CD8-positive, alpha-beta memory T cell (primary cell): ENCODE results near the gene QRFP. TPM values are rescaled to one million over a fixed set of nuclear protein-coding genes. Genes with fewer than 3 reads are reported as not detected.

Experiments
- polyA plus RNA-seq: library from polyadenylated mRNA; unstranded; fragments of 300-500 nt; fragmentation: Illumina TruSeq; gene quantifications from one replicate; pipeline ENCODE4 v1.2.3, GENCODE V29; 2021
- total RNA-seq, 2 experiments: library from RNA; stranded (reverse); gene quantifications; one replicate each; pipeline ENCODE4 v1.2.3, GENCODE V29; 2021

Gene QRFP
- total and polyA plus RNA-seq, 3 experiments from 2014 or later: not detected

Other genes with a start within 250 kb of the QRFP start
- under 1 TPM in 1 of 2 experiments, not detected in 1; 0.11 TPM for gene PRDM12, start 232.2 kb downstream of the QRFP start, total RNA-seq
- gene PRDM12, start 232.2 kb downstream of the QRFP start, polyA plus RNA-seq: not detected
- 10 to 100 TPM; 83.5 to 88.4 TPM for gene EXOSC2, start 203.0 kb downstream of the QRFP start, total RNA-seq
- 24.2 TPM for gene EXOSC2, start 203.0 kb downstream of the QRFP start, polyA plus RNA-seq
- gene ABL1, start 61.6 kb downstream of the QRFP start, total RNA-seq: 10 to 100 TPM; 38.8 to 39.3 TPM
- gene ABL1, start 61.6 kb downstream of the QRFP start, polyA plus RNA-seq: 16.3 TPM
- not detected for gene FIBCD1, start 42.4 kb upstream of the QRFP start, total RNA-seq
- not detected for gene FIBCD1, start 42.4 kb upstream of the QRFP start, polyA plus RNA-seq
- under 1 TPM; 0.04 to 0.07 TPM for gene LAMC3, start 112.4 kb upstream of the QRFP start, total RNA-seq
- not detected for gene LAMC3, start 112.4 kb upstream of the QRFP start, polyA plus RNA-seq
- under 1 TPM; 0.27 to 0.48 TPM for gene AIF1L, start 199.7 kb upstream of the QRFP start, total RNA-seq
- not detected for gene AIF1L, start 199.7 kb upstream of the QRFP start, polyA plus RNA-seq
- gene NUP214, start 228.8 kb upstream of the QRFP start, total RNA-seq: 10 to 100 TPM; 69.2 to 69.5 TPM
- gene NUP214, start 228.8 kb upstream of the QRFP start, polyA plus RNA-seq: 21.3 TPM